HEK293 (cell line): Measurements from ENCODE around the gene EML1.
A peak's percentile ranks its signal among the peaks of the same experiment; 100 is the strongest.

Experiments used
- CTCF ChIA-PET: fragments of 350-600 bp; formaldehyde crosslinking; extraction: SDS; loops from one replicate; lab custom pipeline; 2021; ENCODE audit warnings: antibody characterized with exemption; lab: Yijun Ruan, JAX
- POLR2A ChIA-PET: fragments of 300-600 bp; formaldehyde crosslinking; extraction: SDS; loops from one replicate; lab custom pipeline; 2020; ENCODE audit warnings: antibody characterized with exemption, inconsistent platforms; lab: Yijun Ruan, JAX
- H3K27ac ChIP-seq: fragments of 200-500 bp; sonication (Bioruptor generic); 2 replicates; pipeline ENCODE4 v1.5.1; 2014; ENCODE audit warnings: low read depth, low read length, control low read depth, inconsistent platforms; ENCODE audit errors: extremely low read depth
- H3K36me3 ChIP-seq, 2 experiments: fragments of 200-500 bp in 1 of 2; sonication (Bioruptor generic) in 1 of 2; 1 replicate in 1 of 2; 2 replicates in 1 of 2; pipeline ENCODE4 v1.5.1; 2014 to 2017; ENCODE audit warnings: inconsistent platforms in 2 of 2, low read length in 2 of 2; ENCODE audit not compliant: control insufficient read depth in 2 of 2, insufficient read depth in 1 of 2
- H3K4me1 ChIP-seq: fragments of 200-500 bp; sonication (Bioruptor generic); 2 replicates; pipeline ENCODE4 v1.5.1; 2014; ENCODE audit warnings: mild to moderate bottlenecking, low read length, inconsistent platforms; ENCODE audit not compliant: control insufficient read depth, insufficient read depth
- H3K4me3 ChIP-seq: 2 replicates; pipeline ENCODE4 v1.5.1; 2011; ENCODE audit warnings: low read depth, mild to moderate bottlenecking, control low read depth, low read length, moderate library complexity
- H3K9me3 ChIP-seq: fragments of 200-500 bp; sonication (Bioruptor generic); 2 replicates; pipeline ENCODE4 v1.5.1; 2014; ENCODE audit warnings: low read depth, low read length, inconsistent platforms; ENCODE audit not compliant: control insufficient read depth, insufficient read depth
- BCL11B ChIP-seq: fragments of 450-650 bp; formaldehyde crosslinking; IDR thresholded peaks from 2 replicates; pipeline ENCODE4 v1.5.1; 2016; ENCODE audit warnings: low read depth, missing biosample characterization, missing genetic modification characterization
- GLIS1 ChIP-seq: fragments of 450-650 bp; formaldehyde crosslinking; IDR thresholded peaks from 2 replicates; pipeline ENCODE4 v1.5.1; 2016; ENCODE audit warnings: missing biosample characterization, missing genetic modification characterization
- KLF9 ChIP-seq: fragments of 450-650 bp; formaldehyde crosslinking; IDR thresholded peaks from 2 replicates; pipeline ENCODE4 v1.5.1; 2016; ENCODE audit warnings: missing biosample characterization, missing genetic modification characterization, low read depth
- YY2 ChIP-seq: fragments of 450-650 bp; formaldehyde crosslinking; IDR thresholded peaks from 2 replicates; pipeline ENCODE4 v1.5.1; 2016; ENCODE audit warnings: missing biosample characterization, missing genetic modification characterization
- ZBTB21 ChIP-seq: fragments of 450-650 bp; formaldehyde crosslinking; IDR thresholded peaks from 2 replicates; pipeline ENCODE4 v1.5.1; 2017; ENCODE audit warnings: missing biosample characterization, missing genetic modification characterization
- ZBTB8A ChIP-seq: fragments of 450-650 bp; formaldehyde crosslinking; IDR thresholded peaks from 2 replicates; pipeline ENCODE4 v1.5.1; 2016; ENCODE audit warnings: missing biosample characterization, missing genetic modification characterization
- ZFHX2 ChIP-seq: fragments of 450-650 bp; formaldehyde crosslinking; conservative IDR thresholded peaks from 2 replicates; pipeline ENCODE4 v1.5.1; 2016; ENCODE audit warnings: missing biosample characterization, missing genetic modification characterization
- ZNF174 ChIP-seq: fragments of 450-650 bp; formaldehyde crosslinking; IDR thresholded peaks from 2 replicates; pipeline ENCODE4 v1.5.0; 2017; ENCODE audit warnings: missing biosample characterization, mild to moderate bottlenecking, missing genetic modification characterization
- ZNF423 ChIP-seq: fragments of 450-650 bp; formaldehyde crosslinking; IDR thresholded peaks from 2 replicates; pipeline ENCODE4 v1.5.1; 2016; ENCODE audit warnings: missing biosample characterization, missing genetic modification characterization
- ZNF664 ChIP-seq: fragments of 450-650 bp; formaldehyde crosslinking; IDR thresholded peaks from 2 replicates; pipeline ENCODE4 v1.5.1; 2016; ENCODE audit warnings: missing biosample characterization, missing genetic modification characterization
- ZNF677 ChIP-seq: fragments of 450-650 bp; IDR thresholded peaks from 2 replicates; pipeline ENCODE4 v1.5.0; 2018; ENCODE audit warnings: missing biosample characterization, mild to moderate bottlenecking, missing genetic modification characterization, moderate library complexity
- ZXDB ChIP-seq: fragments of 450-650 bp; formaldehyde crosslinking; IDR thresholded peaks from 2 replicates; pipeline ENCODE4 v1.5.1; 2016; ENCODE audit warnings: missing biosample characterization, missing genetic modification characterization
- TF ChIP-seq, protein P1 (sequence below): fragments of 450-650 bp; formaldehyde crosslinking; optimal IDR thresholded peaks from 2 replicates; pipeline ENCODE3; 2016; ENCODE audit warnings: missing biosample characterization, mild to moderate bottlenecking, missing genetic modification characterization
- TF ChIP-seq, protein P2 (sequence below): fragments of 450-650 bp; formaldehyde crosslinking; IDR thresholded peaks from 2 replicates; pipeline ENCODE4 v1.5.1; 2017; ENCODE audit warnings: missing biosample characterization, missing genetic modification characterization
- TF ChIP-seq, protein P3 (sequence below): fragments of 450-650 bp; formaldehyde crosslinking; IDR thresholded peaks from 2 replicates; pipeline ENCODE4 v1.5.1; 2016; ENCODE audit warnings: missing biosample characterization, missing genetic modification characterization
- TF ChIP-seq, protein P4 (sequence below): IDR thresholded peaks from 2 replicates; pipeline ENCODE4 v1.6.1; 2011; ENCODE audit warnings: mild to moderate bottlenecking, low read depth, low read length, borderline replicate concordance
- TF ChIP-seq, protein P5 (sequence below): fragments of 450-650 bp; formaldehyde crosslinking; conservative IDR thresholded peaks from 2 replicates; pipeline ENCODE4 v1.5.1; 2016; ENCODE audit warnings: low read depth, missing biosample characterization, missing genetic modification characterization
- TF ChIP-seq, protein P6 (sequence below): fragments of 450-650 bp; formaldehyde crosslinking; IDR thresholded peaks from 2 replicates; pipeline ENCODE4 v1.5.1; 2017; ENCODE audit warnings: missing biosample characterization, missing genetic modification characterization

Gene EML1

DNA sequence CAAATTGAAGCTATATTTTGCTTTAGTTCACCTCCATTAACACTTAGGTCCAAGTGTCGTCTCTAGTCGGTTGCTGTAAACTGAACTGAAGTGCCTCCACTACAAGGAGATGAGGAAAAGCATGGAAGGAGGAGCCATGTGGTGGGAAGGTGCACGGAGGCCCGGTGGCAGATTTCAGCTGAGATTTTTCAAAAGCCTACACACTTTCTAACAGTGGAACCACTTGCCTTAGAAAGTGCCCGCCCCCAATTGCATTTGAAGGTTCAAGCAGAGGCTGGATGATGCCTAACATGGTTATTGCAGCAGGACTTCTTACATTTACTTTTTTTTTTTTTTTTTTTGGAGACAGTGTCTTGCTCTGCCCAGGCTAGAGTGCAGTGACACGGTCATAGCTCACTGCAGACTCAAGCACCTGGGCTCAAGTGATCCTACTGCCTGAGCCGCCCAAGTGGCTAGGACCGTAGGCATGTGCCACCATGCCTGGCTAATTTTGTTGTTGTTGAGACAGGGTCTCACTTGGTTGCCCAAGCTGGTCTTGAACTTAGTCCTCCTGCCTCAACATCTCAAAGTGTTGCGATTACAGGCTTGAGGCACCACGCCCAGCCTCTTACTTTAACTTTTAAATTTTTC, 27.6 kb downstream of the EML1 start:
- Histone ChIP-seq H3K9me3 (no peaks in the 10 kb centered on the region), H3K27ac (peak overlapping the region; percentile 18; the same call in 1 of the 2 replicates), H3K4me1 (peaks cover 22% of the 10 kb centered on the region), H3K36me3 (no peaks in the 10 kb centered on the region), H3K4me3 (no peak overlapping the region)
- ChIA-PET POLR2A (interaction anchor here (1.6 kb wide), 1 partner anchor 90 kb away, joined by 4 read pairs; no protein-coding TSS in a partner anchor), CTCF (interaction anchor here (0.7 to 2.0 kb wide), 5 partner anchors 8 to 17 kb away, joined by 3 to 9 read pairs (median 4); no protein-coding TSS in a partner anchor)
- TF ChIP-seq, protein P1, sequence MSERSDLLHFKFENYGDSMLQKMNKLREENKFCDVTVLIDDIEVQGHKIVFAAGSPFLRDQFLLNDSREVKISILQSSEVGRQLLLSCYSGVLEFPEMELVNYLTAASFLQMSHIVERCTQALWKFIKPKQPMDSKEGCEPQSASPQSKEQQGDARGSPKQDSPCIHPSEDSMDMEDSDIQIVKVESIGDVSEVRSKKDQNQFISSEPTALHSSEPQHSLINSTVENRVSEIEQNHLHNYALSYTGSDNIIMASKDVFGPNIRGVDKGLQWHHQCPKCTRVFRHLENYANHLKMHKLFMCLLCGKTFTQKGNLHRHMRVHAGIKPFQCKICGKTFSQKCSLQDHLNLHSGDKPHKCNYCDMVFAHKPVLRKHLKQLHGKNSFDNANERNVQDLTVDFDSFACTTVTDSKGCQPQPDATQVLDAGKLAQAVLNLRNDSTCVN: no peak
- 0 out of 2 replicates have a peak, but pooled peaks have one; percentile 26 for TF ChIP-seq ZFHX2 (tag by site-specific recombination)
- TF ChIP-seq, all 188 proteins: peak for 1

DNA sequence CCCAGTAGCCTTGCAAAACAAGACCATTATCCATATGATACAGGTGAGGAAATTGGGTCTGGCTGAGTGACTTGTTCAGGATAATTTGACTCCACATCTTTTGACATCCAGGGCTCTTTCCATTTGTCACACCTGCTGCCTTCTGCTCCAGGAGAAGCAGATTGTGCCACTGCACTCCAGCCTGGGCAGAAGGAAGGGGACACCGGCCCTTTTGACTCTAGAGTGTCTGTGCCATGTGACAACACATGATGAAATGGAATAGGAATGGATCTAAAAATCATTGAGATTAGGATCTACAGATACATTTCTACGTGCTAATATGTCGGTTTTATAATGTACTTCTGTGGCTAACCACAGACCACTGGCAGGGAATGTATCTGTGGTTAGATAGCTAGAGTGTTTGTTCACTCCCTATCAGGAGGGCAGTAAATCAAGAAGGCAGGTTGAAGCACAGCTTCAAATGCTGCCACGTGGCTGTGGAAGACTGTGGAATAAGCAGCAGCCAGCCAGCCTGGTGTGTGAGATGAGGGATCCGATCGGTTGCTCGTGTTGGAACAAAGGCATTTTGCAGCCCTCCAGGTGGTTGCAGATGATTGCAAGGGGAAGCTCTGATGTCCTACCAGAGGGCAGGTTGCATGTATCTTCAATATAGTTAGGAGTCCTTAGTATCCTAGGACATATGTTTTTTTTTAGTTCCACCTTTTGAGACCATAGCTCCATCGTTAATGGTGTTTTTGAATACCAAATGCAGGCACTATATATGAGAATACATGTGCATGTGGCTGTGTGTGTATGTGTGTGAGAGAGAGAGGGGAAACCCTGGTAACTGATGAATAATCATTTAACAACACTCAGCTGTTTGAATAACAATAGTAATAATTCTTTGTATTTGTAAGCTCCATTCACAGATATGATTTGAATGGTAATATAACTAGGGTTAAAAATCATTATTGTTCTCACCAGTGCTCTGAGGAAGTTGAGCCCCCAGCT, 28.6 kb downstream of the EML1 start:
- Histone ChIP-seq H3K9me3 (no peaks in the 10 kb centered on the region), H3K4me1 (peaks cover 22% of the 10 kb centered on the region), H3K27ac (peak overlapping the region; percentile 18; the same call in 1 of the 2 replicates), H3K36me3 (no peaks in the 10 kb centered on the region), H3K4me3 (no peak overlapping the region)
- ChIA-PET POLR2A (interaction anchor here (1.0 to 1.6 kb wide), 6 partner anchors 17 to 341 kb away, joined by 3 to 9 read pairs (median 3); partner anchors contain the start of genes CCNK and SETD3), CTCF (interaction anchor here (0.7 to 1.4 kb wide), 8 partner anchors 9 to 63 kb away, joined by 3 to 5 read pairs (median 4); no protein-coding TSS in a partner anchor)
- TF ChIP-seq, protein P2, sequence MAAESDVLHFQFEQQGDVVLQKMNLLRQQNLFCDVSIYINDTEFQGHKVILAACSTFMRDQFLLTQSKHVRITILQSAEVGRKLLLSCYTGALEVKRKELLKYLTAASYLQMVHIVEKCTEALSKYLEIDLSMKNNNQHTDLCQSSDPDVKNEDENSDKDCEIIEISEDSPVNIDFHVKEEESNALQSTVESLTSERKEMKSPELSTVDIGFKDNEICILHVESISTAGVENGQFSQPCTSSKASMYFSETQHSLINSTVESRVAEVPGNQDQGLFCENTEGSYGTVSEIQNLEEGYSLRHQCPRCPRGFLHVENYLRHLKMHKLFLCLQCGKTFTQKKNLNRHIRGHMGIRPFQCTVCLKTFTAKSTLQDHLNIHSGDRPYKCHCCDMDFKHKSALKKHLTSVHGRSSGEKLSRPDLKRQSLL: peak; percentile 69
- TF ChIP-seq BCL11B (tag by site-specific recombination) (peak; percentile 69; the same call in 1 of the 2 replicates), ZNF423 (tag by site-specific recombination) (peak; percentile 33; the same call in 1 of the 2 replicates), KLF9 (tag by site-specific recombination) (peak; percentile 70; the same call in 1 of the 2 replicates), ZNF677 (tag by site-specific recombination) (no peak), YY2 (tag by site-specific recombination) (peak; percentile 76; the same call in 1 of the 2 replicates), ZNF664 (tag by site-specific recombination) (peak; percentile 98), ZBTB21 (tag by site-specific recombination) (peak; percentile 95), ZXDB (peak; percentile 99), GLIS1 (tag by site-specific recombination) (peak; percentile 98), ZNF174 (no peak), ZBTB8A (peak; percentile 87)
- TF ChIP-seq, protein P3, sequence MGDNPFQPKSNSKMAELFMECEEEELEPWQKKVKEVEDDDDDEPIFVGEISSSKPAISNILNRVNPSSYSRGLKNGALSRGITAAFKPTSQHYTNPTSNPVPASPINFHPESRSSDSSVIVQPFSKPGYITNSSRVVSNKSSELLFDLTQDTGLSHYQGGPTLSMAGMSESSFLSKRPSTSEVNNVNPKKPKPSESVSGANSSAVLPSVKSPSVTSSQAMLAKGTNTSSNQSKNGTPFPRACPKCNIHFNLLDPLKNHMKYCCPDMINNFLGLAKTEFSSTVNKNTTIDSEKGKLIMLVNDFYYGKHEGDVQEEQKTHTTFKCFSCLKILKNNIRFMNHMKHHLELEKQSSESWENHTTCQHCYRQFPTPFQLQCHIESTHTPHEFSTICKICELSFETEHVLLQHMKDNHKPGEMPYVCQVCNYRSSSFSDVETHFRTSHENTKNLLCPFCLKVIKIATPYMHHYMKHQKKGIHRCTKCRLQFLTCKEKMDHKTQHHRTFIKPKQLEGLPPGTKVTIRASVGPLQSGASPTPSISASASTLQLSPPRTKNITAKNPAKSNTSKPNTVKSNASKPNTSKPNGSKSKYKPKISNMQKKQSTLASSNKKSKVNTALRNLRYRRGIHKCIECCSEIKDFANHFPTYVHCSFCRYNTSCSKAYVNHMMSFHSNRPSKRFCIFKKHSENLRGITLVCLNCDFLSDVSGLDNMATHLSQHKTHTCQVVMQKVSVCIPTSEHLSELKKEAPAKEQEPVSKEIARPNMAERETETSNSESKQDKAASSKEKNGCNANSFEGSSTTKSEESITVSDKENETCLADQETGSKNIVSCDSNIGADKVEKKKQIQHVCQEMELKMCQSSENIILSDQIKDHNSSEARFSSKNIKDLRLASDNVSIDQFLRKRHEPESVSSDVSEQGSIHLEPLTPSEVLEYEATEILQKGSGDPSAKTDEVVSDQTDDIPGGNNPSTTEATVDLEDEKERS (tag by site-specific recombination): no peak; the same call in 1 of the 2 replicates
- TF ChIP-seq, protein P4, sequence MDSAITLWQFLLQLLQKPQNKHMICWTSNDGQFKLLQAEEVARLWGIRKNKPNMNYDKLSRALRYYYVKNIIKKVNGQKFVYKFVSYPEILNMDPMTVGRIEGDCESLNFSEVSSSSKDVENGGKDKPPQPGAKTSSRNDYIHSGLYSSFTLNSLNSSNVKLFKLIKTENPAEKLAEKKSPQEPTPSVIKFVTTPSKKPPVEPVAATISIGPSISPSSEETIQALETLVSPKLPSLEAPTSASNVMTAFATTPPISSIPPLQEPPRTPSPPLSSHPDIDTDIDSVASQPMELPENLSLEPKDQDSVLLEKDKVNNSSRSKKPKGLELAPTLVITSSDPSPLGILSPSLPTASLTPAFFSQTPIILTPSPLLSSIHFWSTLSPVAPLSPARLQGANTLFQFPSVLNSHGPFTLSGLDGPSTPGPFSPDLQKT: no peak
- TF ChIP-seq, protein P5, sequence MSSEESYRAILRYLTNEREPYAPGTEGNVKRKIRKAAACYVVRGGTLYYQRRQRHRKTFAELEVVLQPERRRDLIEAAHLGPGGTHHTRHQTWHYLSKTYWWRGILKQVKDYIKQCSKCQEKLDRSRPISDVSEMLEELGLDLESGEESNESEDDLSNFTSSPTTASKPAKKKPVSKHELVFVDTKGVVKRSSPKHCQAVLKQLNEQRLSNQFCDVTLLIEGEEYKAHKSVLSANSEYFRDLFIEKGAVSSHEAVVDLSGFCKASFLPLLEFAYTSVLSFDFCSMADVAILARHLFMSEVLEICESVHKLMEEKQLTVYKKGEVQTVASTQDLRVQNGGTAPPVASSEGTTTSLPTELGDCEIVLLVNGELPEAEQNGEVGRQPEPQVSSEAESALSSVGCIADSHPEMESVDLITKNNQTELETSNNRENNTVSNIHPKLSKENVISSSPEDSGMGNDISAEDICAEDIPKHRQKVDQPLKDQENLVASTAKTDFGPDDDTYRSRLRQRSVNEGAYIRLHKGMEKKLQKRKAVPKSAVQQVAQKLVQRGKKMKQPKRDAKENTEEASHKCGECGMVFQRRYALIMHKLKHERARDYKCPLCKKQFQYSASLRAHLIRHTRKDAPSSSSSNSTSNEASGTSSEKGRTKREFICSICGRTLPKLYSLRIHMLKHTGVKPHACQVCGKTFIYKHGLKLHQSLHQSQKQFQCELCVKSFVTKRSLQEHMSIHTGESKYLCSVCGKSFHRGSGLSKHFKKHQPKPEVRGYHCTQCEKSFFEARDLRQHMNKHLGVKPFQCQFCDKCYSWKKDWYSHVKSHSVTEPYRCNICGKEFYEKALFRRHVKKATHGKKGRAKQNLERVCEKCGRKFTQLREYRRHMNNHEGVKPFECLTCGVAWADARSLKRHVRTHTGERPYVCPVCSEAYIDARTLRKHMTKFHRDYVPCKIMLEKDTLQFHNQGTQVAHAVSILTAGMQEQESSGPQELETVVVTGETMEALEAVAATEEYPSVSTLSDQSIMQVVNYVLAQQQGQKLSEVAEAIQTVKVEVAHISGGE: no peak
- TF ChIP-seq, protein P6, sequence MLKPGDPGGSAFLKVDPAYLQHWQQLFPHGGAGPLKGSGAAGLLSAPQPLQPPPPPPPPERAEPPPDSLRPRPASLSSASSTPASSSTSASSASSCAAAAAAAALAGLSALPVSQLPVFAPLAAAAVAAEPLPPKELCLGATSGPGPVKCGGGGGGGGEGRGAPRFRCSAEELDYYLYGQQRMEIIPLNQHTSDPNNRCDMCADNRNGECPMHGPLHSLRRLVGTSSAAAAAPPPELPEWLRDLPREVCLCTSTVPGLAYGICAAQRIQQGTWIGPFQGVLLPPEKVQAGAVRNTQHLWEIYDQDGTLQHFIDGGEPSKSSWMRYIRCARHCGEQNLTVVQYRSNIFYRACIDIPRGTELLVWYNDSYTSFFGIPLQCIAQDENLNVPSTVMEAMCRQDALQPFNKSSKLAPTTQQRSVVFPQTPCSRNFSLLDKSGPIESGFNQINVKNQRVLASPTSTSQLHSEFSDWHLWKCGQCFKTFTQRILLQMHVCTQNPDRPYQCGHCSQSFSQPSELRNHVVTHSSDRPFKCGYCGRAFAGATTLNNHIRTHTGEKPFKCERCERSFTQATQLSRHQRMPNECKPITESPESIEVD (tag by site-specific recombination): peak; percentile 98
